Posterior cingulate gyrus (tissue), 11 donors: ENCODE results near the gene PTPRN2.

ENCODE experiments used
- DNase-seq, 10 donors: peaks; one replicate each; pipeline versions ENCODE4 v3.0.0 to v3.0.0-alpha.2; 2020 to 2021; ENCODE audit warnings: mixed read lengths in 3 of 10
- intact Hi-C: fragments of 100-400 bp; cut with DNase I; formaldehyde crosslinking; loops from one replicate; pipeline ENCODE4 v1.15.1; 2023

Gene PTPRN2

GRCh38 chr7:158030566-158030965 is 557.1 kb downstream of the PTPRN2 start:
- intact Hi-C loops = no loop called here
- peak in 1 of 10 donors; percentile 56 for DNase-seq

DNA sequence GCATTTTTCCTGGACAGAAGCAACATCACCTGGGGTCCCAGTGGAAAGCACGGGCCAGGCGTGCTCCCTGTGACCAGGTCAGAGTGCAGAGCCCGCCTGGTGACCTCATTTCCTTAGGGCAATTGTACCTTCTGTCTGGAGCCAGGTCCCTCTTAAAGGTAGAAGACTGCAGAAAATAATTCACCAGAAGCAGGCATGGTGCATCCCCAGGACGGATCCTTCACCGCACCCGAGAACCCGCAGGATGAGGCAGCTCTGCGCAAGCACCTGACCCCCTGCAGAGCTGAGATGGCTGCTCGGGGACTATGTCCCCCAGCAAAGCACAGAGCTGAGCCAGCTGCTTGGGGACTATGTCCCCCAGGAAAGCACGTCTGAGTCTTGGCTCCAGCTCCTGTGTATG is 557.6 kb downstream of the PTPRN2 start:
- intact Hi-C loops = no loop called here
- peak in 1 of 10 donors; percentile 59 for DNase-seq

DNA sequence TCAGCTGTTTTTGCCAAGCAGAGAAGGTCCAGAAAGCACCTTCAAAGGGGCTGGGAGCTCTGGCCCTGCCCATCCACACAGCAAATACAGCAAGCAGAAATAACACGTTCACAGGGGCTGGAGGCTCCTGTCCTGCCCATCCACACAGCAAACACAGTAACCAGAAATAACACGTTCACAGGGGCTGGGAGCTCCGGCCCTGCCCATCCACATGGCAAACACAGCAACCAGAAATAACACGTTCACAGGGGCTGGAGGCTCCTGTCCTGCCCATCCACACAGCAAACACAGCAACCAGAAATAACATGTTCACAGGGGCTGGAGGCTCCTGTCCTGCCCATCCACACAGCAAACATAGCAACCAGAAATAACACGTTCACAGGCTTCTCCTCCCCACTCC is 558.1 kb downstream of the PTPRN2 start:
- peak in 1 of 10 donors; percentile 20 for DNase-seq
- intact Hi-C loops = no loop called here

DNA sequence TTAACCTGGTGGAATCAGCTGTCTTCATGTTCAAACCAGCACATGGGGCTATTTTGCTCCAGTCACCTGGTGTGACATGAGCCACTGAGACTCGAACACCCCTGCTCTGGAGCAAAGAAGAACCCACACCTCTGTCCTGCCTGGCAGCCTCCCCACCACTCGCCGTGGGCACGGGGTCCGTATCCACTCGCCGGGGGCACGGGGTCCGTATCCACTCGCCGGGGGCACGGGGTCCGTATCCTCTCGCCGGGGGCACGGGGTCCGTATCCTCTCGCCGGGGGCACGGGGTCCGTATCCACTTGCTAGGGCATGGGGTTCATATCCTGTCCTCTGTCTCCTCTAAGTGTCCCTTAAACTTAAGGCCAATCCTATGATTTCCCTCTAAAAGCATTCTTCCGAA is 558.7 kb downstream of the PTPRN2 start:
- no peak for DNase-seq

GRCh38 chr7:158028290-158028941 is 559.2 kb downstream of the PTPRN2 start:
- peak in 1 of 10 donors; percentile 62 for DNase-seq
- intact Hi-C loops = no loop called here

More for the DNA sequence above, 558.7 kb downstream of the PTPRN2 start:
- intact Hi-C loops = no loop called here

DNA sequence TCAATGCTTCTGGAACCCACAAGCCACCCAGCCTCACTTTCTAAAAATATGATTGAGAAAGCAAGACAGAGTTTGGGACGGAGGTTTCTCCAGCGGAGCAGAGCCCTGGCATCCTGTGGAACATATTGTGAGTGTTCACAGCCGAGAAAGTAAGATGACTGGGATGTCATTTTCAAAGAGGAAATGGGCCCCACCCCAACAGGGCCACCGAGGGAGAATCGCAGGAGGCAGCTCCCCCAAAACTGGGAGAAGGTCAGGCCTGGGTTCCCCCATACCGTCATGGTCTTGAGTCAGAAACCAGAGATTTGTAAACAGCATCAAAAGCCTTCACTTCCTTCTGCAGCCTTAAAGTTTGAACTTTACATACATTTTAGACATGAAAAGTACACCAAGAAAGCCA is 560.0 kb downstream of the PTPRN2 start:
- DNase-seq = peak in 1 of 10 donors; percentile 29
- intact Hi-C loops = no loop called here

DNA sequence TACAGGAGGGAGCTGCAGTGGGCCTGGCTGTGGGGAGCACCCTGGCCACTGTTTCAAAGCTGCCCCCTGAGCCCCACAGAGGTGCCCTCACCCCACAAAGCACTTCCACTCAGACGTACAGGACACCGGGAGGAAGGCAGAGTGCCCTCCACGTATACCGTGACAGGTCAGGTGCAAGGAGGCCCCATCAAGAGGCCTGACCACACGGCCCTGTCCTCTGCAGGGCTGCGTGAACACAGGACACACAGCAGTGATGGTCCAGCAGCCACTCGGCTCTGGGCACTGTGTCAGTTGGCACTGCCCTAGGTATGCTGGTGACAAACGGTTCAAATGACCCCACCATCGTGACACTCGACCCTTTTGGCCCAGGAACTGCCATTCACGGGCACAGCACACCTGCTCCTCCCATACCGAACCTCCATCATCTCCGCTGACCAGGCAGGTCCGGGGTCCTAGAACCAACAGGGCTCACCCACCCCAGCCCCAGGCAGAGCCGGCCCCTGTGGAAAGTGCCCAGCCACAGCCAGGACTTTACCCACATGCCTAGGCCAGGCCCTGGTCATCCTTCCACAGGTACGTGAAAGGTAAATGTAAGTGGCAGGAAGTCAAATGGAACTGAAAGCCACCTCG is 560.9 kb downstream of the PTPRN2 start:
- DNase-seq = peak in 1 of 10 donors; percentile 64
- intact Hi-C loops = no loop called here

DNA sequence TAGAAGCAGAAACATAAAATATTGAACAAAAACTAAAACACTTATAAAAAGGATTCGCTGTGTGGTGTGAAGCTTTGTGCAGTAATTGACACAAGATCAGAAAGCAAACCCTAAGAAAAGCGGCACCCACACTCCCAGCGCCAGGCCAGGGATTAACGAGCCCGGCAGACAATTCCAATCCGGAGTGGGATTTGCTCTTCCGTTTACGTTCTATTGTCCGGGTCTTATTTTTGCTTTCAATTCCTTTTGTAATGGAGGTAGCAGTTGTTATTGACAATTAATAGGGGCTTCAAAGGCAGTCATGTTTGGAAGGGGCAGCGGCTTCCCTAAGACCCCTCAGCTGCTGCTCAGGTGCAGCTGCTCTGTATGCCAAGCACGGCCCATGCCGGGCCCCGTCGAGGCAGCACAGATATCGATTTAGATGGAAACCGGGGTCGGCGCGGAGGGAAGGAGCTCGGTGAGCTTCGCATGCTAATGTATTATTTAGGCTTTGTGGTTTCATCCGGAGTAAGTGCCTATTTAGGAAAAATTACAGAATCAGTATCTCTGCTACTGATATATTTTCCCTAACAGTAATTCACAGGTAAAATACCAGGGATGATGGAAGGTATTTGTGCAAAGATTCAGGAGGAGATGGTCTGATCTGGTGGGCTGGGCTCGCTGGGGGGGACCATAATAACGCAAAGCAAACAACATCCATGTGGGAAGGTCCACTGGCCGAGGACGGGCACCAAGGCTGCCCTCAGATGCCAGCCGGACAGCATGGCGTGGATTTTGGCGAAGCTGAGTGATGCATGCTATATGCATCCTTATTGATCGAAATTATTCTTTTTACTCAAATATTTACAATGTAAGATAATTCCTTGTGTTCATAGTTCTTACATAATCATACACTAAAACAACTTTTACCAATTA is 561.7 kb downstream of the PTPRN2 start:
- intact Hi-C loops = no loop called here
- peak in 1 of 10 donors; percentile 60 for DNase-seq

DNA sequence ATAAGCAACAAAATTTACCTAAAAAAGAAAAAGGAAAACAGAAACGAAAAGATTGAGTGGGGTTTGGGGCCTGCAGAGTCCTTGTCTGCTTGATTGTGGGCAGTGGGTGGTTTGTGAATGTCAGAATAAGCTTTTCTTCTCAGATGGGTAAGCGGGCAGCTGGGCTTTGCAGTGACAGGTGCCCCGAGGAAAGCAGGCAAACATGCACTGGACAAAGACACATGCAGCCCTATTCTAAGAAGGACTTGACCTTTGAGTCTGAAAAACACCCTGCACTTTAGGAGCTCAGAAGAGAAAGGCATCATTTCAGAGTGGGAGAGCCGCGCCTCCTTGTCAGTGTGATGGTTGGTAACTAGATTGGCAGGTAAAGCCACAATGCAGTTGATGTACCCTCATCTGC is 562.7 kb downstream of the PTPRN2 start:
- peak in 1 of 10 donors; percentile 17 for DNase-seq
- intact Hi-C loops = no loop called here

GRCh38 chr7:158024351-158024715 is 563.3 kb downstream of the PTPRN2 start:
- intact Hi-C loops = no loop called here
- DNase-seq = peak in 1 of 10 donors; percentile 40

DNA sequence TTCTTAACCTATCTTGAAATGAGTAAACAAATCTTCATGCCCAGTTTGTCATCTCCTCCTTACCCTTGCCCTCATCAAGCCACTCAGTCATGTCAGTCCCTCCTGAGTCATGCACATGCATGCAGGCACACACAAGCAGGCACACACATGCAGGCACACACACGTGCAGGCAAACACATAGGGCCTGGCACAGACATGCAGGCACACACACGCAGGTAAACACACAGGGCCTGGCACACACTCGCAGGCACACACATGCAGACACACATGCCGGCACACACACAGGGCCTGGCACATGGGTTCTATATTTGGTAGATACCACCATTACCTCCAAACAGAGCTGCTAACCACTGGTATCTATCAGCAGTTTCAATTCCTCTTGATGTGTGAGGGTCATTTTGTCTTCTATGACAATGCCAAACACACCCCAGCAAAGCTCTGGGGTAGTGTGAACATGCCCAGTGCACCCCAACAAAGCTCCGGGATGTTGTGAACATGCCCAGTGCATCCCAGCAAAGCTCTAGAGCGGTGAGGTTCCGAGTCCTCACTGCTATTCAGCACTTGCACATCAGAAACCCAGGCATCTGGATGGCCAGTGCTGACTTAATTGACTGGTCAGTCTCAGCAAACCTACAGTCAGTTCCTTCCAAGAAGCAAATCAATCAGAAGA is 563.8 kb downstream of the PTPRN2 start:
- intact Hi-C loops = no loop called here
- peak in 2 of 10 donors; percentile 1 to 17 for DNase-seq

- DNase-seq = peak in 3 of 10 donors; percentile 1 to 48 (median 25)
- intact Hi-C loops = no loop called here
Measured at GRCh38 chr7:158023157-158023556, 564.5 kb downstream of the PTPRN2 start.

DNA sequence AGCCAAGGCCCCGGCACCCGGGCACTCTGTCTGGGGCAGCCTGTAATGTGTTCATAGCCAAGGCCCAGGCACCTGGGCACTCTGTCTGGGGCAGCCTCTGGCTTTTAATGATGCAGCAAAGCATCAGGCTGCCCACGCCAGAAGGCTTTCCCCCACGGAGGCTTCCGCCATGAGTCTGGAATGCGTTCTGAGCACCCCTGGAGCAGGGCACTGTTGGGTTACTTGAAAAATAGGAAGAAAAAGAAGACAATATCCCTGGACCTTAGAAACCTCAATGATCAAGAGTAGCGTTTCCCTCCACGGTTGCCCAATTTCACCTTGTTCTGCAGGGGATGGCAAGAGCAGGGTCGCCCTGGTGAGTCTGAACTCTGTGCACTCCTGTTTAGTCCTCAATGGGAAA is 565.0 kb downstream of the PTPRN2 start:
- DNase-seq = peak in 4 of 10 donors; percentile 2 to 52 (median 22)
- intact Hi-C loops = no loop called here

DNA sequence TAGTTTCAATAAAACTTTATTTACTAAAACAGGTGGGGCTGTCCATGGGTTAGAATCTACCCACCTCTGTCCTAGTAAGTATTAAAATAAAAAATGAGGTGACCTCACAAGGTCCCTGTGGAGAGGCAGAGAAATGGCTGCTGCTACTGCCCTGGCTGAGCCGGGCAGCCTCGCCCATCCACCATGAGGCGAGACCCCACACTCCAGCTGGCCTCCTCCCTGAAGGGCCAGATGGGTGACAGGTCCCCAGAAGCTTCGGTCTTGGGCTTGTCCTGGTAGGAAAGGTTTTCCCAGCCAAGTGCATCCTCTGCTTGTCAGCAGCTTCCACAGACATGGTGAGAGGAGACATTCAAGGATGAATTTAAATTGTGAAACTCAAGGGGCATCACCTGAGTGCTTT is 565.8 kb downstream of the PTPRN2 start:
- peak in 3 of 10 donors; percentile 3 to 67 (median 62) for DNase-seq
- intact Hi-C loops = no loop called here

- intact Hi-C loops = no loop called here
- peak in 2 of 10 donors; percentile 35 to 67 for DNase-seq
Measured at GRCh38 chr7:158020706-158021095, 566.9 kb downstream of the PTPRN2 start.

DNA sequence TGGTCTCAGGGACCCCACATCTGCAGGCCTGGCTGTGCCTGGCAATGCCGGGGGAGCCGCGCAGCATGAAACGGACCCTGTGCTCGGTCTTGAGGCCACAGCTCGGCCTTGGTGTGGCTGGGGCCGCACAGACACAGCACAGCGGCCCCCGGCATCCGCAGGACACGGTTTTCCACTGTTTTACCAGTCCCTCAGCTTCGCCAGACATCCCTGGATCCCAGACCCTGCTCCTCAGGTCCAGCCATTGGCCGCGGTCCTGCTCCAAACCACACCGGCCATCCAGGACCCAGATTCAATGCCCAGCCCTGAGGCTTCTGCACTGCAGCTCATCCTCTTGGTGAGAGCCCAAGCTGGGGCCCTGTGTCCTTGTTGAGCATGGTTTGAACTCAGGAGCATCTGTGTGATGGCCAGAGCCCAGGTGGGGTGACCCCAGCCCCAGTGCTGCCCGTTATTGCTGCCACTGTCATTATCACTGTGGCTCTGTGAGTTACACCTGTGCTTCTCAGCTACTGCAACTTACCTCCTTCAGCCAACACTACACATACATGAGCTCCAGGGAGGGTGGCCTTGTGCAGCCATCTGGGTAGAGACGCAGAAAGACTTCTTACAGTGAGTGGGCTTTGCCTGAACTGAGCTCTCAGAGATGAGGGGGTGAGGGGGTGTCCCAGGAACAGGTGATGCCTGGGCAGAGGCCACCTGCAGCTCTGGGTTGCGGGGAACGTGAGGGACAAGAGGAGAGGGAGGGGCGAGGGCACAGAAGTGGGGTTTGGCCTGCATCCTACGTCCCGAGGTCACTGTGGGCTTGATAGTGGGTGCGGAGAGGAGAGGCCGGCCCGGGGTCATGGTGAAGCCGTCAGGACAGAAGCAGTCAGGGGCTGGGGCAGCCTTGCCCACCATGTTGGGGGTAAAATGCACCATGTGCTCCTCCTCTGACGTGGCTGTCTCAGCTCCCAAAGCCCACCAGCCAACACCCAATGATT is 567.6 kb downstream of the PTPRN2 start:
- intact Hi-C loops = no loop called here
- peak in 3 of 10 donors; percentile 5 to 77 (median 50) for DNase-seq

DNA sequence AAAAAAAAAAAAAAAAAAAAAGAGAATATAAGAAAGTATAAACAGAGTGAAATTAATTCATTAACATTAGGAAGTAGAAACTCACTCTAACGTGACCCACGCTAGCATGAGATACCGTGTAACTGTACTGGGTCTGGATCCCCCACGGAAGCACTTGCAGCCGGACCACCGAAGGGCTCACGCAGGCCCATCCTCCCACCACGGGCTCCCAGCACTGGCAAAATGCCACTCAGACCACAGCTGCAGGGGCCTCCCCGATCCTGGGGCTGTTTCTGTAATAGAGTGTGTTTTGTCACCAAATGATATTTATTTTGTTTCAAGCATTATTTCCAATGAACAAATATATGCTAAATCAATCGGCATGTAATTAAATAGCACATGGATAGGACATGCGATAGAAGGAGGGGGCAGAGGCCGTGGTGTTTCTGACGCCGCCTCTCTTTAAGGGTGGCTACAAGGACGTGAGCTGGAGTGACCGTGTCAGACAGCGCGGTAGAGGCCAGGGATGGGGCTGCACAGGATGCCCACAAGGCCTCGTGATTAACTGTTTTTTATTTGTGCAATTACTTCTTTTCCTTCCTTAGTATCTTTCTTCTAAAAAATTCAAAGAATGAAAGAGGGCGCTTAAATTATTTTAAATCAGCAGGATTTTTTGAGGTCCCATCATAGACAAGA is 568.5 kb downstream of the PTPRN2 start:
- intact Hi-C loops = no loop called here
- peak in 3 of 10 donors; percentile 6 to 59 (median 56) for DNase-seq

DNA sequence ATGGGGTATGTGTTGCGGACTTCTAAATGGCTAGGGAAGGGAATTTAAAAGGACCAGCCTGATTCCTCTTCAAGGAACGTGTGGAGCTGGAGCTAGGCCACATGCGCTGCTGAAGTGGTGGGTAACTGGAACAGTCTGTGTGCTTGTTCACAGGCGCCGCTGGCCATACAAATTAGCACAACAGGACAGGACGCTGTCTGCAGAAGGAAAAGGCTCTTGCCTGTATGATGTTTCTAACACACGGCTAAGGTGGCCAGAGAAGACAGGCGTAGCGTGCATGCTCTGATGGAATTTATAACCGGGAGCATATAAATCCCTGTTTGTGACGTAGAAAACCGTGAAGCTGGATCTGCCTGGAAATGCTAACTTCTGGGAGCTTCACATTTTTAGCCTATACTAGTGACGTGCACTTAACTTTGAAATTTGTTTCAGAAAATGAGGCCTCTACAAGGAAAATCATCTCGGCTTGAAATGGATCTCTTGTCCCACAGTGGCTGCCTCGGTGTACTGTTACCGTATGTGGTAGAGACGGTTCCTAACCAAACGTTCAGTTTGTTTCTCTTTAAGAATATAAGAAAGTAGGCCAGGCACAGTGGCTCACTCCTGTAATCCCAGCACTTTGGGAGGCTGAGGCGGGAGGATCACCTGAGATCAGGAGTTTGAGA is 569.4 kb downstream of the PTPRN2 start:
- intact Hi-C loops = no loop called here
- DNase-seq = peak in 4 of 10 donors; percentile 20 to 83 (median 54)
